ENCODE results near the gene ATP8A1.

DNA sequence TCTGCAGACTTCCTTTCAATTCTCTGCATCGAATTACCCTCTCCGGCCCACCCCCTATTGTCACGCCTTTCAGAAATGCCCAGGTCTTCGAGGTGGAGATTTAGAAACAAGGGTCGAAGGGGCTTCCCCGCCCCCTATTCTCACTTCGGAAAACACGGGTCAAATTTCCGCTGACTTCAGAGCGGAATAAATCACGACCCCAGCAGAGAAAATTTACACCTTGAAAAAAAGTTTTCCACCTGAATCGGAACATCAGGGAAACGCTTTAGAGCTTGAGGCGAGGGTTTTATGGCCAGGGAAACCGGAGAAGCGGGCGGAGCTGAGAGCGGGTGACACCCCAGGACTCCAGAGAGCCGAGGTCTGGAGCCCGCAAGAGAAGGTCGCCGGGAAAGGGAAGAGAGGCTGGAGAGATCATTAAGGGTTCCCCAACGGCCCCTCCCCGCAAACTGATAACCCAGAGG, 258.0 kb downstream of the ATP8A1 start:
- TF ChIP-seq, protein P1, sequence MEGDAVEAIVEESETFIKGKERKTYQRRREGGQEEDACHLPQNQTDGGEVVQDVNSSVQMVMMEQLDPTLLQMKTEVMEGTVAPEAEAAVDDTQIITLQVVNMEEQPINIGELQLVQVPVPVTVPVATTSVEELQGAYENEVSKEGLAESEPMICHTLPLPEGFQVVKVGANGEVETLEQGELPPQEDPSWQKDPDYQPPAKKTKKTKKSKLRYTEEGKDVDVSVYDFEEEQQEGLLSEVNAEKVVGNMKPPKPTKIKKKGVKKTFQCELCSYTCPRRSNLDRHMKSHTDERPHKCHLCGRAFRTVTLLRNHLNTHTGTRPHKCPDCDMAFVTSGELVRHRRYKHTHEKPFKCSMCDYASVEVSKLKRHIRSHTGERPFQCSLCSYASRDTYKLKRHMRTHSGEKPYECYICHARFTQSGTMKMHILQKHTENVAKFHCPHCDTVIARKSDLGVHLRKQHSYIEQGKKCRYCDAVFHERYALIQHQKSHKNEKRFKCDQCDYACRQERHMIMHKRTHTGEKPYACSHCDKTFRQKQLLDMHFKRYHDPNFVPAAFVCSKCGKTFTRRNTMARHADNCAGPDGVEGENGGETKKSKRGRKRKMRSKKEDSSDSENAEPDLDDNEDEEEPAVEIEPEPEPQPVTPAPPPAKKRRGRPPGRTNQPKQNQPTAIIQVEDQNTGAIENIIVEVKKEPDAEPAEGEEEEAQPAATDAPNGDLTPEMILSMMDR (IDR thresholded peaks at IDR 0.05): no peak
- TF ChIP-seq POLR2A (IDR thresholded peaks at IDR 0.05; ENCODE audit: low read depth) (no peak), EP300 (IDR thresholded peaks at IDR 0.05) (no peak)

All from esophagus muscularis mucosa (tissue), 4 donors.